Measurements from ENCODE around the gene SNX30.

Gene SNX30

GRCh38 chr9:112831281-112831851 lies 80.8 kb downstream of the SNX30 start:
- TF ChIP-seq CTCF (IDR thresholded peaks at IDR 0.05; ENCODE audit: insufficient read depth, low read depth, low read length, missing control alignments) = no peak
- no peak for DNase-seq (ENCODE audit: low read depth)
- no peak overlapping the region for H3K4me3 ChIP-seq (ENCODE audit: low read depth, low read length)

- DNase-seq (ENCODE audit: low read depth) = no peak
- TF ChIP-seq CTCF (IDR thresholded peaks at IDR 0.05; ENCODE audit: insufficient read depth, low read depth, low read length, missing control alignments) = no peak
Measured at GRCh38 chr9:112831969-112832368, 81.4 kb downstream of the SNX30 start.

GRCh38 chr9:112833081-112833480 lies 82.5 kb downstream of the SNX30 start:
- no peak for DNase-seq (ENCODE audit: low read depth)
- H3K4me3 ChIP-seq (ENCODE audit: low read depth, low read length) = no peak overlapping the region
- TF ChIP-seq CTCF (IDR thresholded peaks at IDR 0.05; ENCODE audit: insufficient read depth, low read depth, low read length, missing control alignments) = no peak

More at GRCh38 chr9:112831969-112832368, 81.4 kb downstream of the SNX30 start:
- no peak overlapping the region for H3K4me3 ChIP-seq (ENCODE audit: low read depth, low read length)

- H3K4me3 ChIP-seq (ENCODE audit: low read depth, low read length) = no peak overlapping the region
- no peak for TF ChIP-seq CTCF (IDR thresholded peaks at IDR 0.05; ENCODE audit: insufficient read depth, low read depth, low read length, missing control alignments)
- DNase-seq (ENCODE audit: low read depth) = no peak
Measured at GRCh38 chr9:112836394-112836793, 85.8 kb downstream of the SNX30 start.

- no peak for TF ChIP-seq CTCF (IDR thresholded peaks at IDR 0.05; ENCODE audit: insufficient read depth, low read depth, low read length, missing control alignments)
- DNase-seq (ENCODE audit: low read depth) = no peak
- H3K4me3 ChIP-seq (ENCODE audit: low read depth, low read length) = no peak overlapping the region
Measured at GRCh38 chr9:112838342-112838741, 87.8 kb downstream of the SNX30 start.

- no peak for DNase-seq (ENCODE audit: low read depth)
- TF ChIP-seq CTCF (IDR thresholded peaks at IDR 0.05; ENCODE audit: insufficient read depth, low read depth, low read length, missing control alignments) = no peak
- no peak overlapping the region for H3K4me3 ChIP-seq (ENCODE audit: low read depth, low read length)
Measured at GRCh38 chr9:112839331-112839730, 88.8 kb downstream of the SNX30 start.

GRCh38 chr9:112841261-112841660 lies 90.7 kb downstream of the SNX30 start:
- no peak overlapping the region for H3K4me3 ChIP-seq (ENCODE audit: low read depth, low read length)
- DNase-seq (ENCODE audit: low read depth) = no peak
- no peak for TF ChIP-seq CTCF (IDR thresholded peaks at IDR 0.05; ENCODE audit: insufficient read depth, low read depth, low read length, missing control alignments)

All from GM12865 (cell line).